HG03175 (cell line): ENCODE results near the gene HMCN1.
"Not testable (repeated sequence)": the region's sequence is repeated elsewhere in the genome, so short reads cannot be mapped to it uniquely, and the experiment has no call there.

ENCODE experiments used
- ATAC-seq: cut with Tn5 transposase; IDR thresholded peaks from one replicate; pipeline ENCODE4 v1.9.1; 2021; ENCODE audit warnings: mild to moderate bottlenecking, moderate library complexity; ENCODE audit not compliant: unreplicated experiment

The HMCN1 gene

DNA sequence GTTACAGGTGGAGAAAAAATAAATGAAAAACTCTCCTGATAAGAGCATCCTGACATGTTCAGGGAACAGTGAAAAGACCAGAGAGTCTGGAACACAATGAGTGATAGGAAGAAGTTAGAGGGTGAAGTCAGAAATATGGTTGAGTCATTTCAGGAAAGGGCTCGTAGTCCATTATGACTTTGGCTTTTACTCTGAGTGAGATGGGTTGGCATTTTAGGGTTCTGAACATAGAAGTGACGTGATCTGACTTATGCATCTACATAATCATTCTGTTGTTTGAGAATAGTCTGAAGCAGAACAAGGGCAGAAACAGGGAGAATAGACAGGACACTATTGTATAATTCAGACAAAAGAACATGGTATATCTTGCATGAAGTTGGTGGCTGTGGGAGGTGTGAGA lies 5.8 kb downstream of the HMCN1 start:
- ATAC-seq: no peak

DNA sequence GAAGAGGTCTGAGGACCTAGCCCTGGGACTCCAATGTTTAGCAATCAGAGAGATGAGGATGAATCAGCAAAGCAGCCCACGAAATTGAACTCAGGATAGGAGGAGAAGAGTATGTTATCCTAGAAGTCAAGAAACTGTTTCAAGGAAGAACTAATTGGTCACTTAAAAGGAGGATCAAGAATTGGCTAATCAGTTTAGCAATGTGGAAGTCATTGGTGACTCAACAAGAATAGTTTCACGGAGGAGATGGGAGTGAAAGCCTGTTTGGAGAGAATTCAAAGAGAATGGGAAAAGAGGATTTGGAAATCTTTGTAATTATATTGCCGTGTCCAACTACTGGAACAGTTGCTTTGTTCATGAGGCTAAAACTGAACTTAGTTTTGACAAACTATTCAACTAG lies 7.4 kb downstream of the HMCN1 start:
- no peak for ATAC-seq

- ATAC-seq: no peak
Measured at GRCh38 chr1:185742403-185742802, 8.2 kb downstream of the HMCN1 start.

DNA sequence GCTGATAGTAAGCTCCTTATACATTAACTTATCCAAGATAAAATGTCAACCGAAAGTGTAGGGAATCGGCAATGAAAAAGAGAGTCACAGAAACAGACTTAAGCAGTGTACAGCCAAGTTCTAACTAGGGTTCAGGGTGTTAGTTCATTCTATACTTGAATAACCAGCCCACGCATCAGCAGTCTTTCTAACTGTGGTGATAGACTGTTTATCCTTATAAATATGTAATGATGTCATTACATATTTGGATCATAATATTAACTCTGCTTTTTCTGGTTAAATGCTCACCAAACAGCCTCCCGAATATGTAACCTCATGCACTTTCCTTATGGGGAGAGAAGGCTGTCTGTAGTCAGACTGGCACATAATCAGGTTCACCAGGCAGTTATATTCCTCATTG lies 11.0 kb downstream of the HMCN1 start:
- no peak for ATAC-seq

DNA sequence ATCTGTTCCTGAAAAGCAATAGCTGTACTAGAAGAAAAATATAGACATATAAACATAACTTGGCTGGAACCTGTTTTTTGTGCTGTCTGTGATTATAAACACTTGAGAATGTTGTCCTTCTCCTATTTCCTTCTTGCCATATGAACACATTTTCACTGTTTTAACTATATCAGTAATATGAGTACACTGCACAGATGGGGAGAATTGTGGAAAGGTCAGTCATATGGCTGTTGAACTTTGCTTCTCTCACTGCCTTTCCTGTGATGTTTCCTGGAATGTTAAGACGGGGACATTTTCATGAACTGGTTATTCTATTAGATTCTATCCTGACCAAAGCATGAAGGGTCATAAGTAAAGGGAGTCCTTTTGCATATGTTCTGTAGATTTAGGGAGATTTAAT lies 24.9 kb downstream of the HMCN1 start:
- ATAC-seq: no peak

GRCh38 chr1:185761841-185762240 lies 27.6 kb downstream of the HMCN1 start:
- no peak for ATAC-seq

GRCh38 chr1:185767508-185768120 lies 33.4 kb downstream of the HMCN1 start:
- no peak for ATAC-seq

DNA sequence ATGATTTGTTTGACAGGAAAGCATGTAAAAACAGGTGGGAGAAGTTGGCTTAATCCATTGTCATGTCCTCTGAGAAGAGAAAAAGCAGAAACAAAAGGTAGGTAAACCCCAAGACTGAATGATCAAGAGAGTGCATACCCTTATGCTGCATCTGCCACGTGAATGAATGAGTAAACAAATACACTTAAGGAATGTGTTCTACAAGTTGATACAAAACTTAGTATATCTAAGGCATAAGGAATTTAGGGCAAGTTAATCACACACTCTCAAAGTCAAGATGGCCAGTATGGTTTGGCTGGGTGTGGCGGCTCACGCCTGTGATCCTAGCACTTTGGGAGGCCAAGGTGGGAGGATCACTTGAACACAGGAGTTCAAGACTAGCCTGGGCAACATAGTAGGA lies 34.2 kb downstream of the HMCN1 start:
- ATAC-seq: no peak

DNA sequence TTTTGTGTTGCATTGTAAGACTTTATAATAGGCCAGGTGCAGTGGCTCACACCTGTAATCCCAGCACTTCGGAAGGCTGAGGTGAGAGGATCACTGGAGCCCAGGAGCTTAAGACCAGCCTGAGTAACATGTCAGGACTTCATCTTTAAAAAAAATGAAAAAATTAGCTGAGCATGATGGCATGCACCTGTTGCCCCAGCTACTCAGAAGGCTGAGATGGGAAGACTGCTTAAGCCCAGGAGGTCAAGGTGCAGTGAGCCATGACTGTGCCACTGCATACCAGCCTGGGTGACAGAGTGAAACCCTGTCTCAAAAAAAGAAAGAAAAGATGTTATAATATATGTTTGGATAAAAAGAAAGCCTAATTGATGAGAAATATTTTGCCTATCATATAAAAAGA lies 34.9 kb downstream of the HMCN1 start:
- ATAC-seq: no peak

GRCh38 chr1:185774394-185774793 lies 40.2 kb downstream of the HMCN1 start:
- no peak for ATAC-seq

GRCh38 chr1:185775501-185775900 lies 41.3 kb downstream of the HMCN1 start:
- no peak for ATAC-seq

GRCh38 chr1:185776522-185776921 lies 42.3 kb downstream of the HMCN1 start:
- ATAC-seq: no peak

- not testable (repeated sequence) for ATAC-seq
Measured at GRCh38 chr1:185783860-185784259, 49.7 kb downstream of the HMCN1 start.

DNA sequence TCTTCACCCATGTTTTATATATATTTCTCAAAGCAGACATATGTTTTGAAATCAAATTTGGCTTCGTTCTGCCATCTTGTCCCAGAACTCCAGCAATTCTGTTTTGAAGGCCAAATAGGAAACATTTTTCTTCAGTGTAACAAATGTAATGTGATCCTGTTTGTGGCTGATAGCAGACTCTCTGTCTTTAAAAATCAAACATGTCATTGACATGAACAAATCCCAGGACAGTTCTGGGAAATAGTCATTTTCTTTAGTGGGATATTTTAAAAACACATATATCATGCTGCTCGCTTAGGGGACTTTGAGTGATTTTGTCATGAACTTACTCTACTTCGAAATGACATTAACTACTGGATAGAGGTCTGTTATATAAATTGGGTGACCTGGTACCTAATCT lies 51.4 kb downstream of the HMCN1 start:
- no peak for ATAC-seq

- ATAC-seq: no peak
Measured at GRCh38 chr1:185786524-185786923, 52.3 kb downstream of the HMCN1 start.

DNA sequence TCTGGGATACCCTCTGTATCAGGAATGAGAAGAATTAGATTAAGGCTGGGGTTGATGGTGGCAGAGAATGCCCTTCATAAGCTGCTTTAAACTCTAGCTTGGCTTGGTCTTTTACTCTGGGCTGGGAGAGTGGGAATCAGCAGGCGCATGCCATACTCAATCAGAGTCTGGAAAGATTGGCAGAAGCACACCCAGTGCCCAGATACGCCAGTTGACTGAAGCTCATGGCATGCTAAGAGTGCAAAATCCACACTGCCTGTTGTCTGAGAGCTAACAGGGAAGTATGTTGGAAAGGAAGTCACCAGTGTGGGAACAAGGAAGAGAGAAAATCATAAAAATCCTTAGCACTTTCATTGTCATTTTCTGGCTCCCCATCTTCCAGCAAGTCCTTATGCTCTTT lies 53.0 kb downstream of the HMCN1 start:
- ATAC-seq: no peak

DNA sequence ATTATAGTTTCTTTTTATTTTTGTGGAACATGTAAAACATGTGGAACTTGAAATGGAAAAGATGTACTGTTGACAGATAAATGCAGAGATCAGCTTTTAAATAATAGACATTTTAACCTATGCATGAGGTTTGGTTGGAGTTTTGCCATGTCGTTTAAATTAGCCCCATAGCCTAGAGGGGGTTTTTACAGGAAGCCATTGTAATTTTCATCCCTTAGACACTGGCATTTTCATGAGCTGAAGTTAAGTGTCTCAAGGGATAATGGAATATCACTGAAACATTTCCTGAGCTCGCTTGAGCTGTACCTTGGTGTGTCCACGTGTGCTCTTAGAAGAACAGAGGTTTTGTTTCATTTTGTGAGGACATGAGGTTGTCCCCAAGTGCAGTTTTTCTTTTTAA lies 54.2 kb downstream of the HMCN1 start:
- ATAC-seq: no peak

DNA sequence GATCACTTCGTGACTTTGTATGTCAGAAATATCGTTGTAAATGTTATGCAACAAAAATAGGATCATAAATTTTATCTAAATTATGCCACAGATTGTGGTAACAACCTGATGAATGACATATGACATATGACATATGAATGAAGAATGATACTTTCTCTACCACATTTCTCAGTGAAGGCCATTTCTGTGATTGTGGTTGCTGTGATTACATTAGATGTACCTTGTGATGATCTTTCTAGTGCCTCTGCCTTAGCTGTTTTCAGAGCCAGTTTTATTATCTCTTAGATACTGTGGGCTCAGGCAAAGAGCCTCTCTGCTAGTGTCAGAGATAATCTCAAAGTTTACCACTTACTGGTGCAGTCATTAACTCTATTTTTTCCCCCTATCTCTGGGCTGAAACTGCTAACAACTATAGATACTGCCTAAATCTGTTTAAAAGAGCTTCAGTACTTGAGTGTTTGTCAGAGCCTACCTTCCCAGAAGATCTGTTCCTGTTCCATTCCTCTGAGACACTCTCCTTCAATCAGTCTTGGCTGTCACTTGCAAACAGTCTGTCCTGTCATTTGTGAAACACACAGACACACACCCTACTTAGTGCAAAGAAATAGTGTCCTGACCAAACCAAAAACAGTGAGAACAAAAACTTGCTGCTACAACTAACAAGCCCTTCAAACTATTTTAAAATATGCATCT lies 55.5 kb downstream of the HMCN1 start:
- ATAC-seq: no peak

- ATAC-seq: no peak
Measured at GRCh38 chr1:185790194-185790735, 56.1 kb downstream of the HMCN1 start.

DNA sequence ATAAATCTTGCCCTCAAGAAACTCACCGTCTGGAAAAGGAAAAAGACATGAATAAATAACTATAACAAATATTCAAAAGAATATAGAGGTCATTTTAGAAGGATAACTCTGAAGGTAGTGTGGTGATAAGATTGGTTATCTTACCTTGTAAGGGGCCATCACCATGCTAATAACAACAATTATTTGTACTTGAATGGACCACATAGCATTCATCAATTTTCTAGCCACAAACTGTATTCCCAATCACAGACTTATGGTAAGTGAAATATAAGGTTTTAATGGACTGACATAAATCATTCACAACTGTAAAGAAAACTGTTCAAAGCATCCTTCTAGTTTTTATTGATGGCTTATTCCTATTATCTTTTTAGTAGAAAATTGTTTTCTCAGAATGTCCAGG lies 57.8 kb downstream of the HMCN1 start:
- no peak for ATAC-seq

GRCh38 chr1:185794495-185794894 lies 60.3 kb downstream of the HMCN1 start:
- ATAC-seq: not testable (repeated sequence)

DNA sequence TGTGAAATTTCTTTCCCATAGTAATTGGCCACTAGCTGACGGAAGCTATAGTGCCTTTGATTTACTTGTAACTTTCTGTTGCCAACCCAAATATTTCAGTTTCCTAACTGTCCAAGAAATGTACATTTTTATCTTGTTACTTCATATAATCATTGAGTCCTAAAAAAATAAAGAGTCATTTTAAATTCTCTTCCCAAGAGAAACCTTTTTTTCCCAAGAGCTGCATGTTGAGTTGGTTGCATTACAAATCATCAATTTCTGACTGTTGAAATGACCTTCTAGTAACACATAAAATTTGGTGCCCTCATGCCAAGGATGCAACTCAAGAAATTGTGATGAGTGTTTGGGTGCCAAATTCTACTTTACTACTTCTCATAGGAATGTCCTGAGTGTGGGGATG lies 61.0 kb downstream of the HMCN1 start:
- ATAC-seq: no peak

- no peak for ATAC-seq
Measured at GRCh38 chr1:185798505-185798904, 64.3 kb downstream of the HMCN1 start.
